OCI-LY3 (cell line): ENCODE measurements around the gene ICAM3.

Source experiments
- CTCF ChIP-seq: fragments of 200-600, 300-600 bp; sonication (generic); IDR thresholded peaks from 2 replicates; pipeline ENCODE4 v1.5.1; 2014; ENCODE audit warnings: antibody characterized with exemption, low read length, low read depth
- EZH2phosphoT487 ChIP-seq: fragments of 200-600 bp; shearing (Covaris generic); IDR thresholded peaks from 2 replicates; pipeline ENCODE4 v1.6.1; 2018; ENCODE audit warnings: antibody characterized with exemption, mixed run types, low read depth

GRCh38 chr19:10286803-10287737 is 52.4 kb downstream of the ICAM3 start, which contains the start of gene ICAM4:
- no peak for TF ChIP-seq CTCF
- no peak for TF ChIP-seq EZH2phosphoT487
